Parietal lobe (tissue), 1 donor: ENCODE measurements around the gene SCG2. TPM values are rescaled to one million over a fixed set of nuclear protein-coding genes. Genes with fewer than 3 reads are reported as not detected.

Experiments used
- total RNA-seq: library from RNA; depleted of rRNA; stranded (reverse); fragments of >200 nt; gene quantifications from one replicate; pipeline ENCODE4 v1.2.3, GENCODE V29; 2014

Gene SCG2
- total RNA-seq: 50.7 TPM

DNA sequence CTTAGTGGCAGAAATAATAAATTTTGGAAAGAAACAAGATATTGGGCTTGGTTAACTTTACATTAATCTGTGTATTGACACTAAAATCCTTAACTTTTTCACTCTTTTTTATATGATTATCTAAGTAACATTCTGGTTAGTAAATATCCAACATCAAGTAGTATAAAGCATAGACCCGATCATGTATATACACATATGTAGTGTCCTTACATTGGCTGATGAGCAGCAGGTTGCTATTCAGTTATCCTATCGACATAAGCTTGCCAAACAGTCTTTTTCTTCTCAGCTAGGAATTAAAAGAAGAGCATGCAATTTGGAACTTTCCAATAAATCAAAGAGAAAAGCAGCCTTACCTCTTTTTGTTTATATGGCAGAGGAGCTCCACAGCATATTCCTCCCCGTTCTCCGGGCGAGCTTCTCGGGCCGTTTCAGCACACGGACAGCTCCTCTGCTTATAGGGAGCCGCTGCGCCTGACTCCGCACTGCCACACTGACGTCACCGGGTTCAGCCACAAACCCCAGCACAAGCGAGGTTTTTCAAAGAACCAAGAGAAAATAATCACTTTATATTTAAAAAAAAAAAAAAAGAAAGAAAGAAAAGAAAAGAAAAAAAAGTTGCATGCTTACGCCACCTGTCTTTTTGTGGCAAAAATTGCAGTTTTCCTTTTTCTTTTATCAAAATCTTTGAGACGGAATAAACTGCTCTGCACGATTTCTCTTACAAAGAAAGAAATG lies at the start of gene SCG2:
TSS of gene SCG2 (minus strand) at position 430 of the 735 bp plus-strand sequence. CDS start 3,079 bp downstream, outside the sequence.

Other genes starting within 250 kb of the SCG2 start
- 8.5 TPM for gene AP1S3, start 235.2 kb upstream of the SCG2 start, total RNA-seq